ENCODE results near the gene FGD3. TPM values are rescaled to one million over a fixed set of nuclear protein-coding genes. Genes with fewer than 3 reads are reported as not detected.

The FGD3 gene
- total RNA-seq, 1 donor from 2014 or later = 0.26 TPM

DNA sequence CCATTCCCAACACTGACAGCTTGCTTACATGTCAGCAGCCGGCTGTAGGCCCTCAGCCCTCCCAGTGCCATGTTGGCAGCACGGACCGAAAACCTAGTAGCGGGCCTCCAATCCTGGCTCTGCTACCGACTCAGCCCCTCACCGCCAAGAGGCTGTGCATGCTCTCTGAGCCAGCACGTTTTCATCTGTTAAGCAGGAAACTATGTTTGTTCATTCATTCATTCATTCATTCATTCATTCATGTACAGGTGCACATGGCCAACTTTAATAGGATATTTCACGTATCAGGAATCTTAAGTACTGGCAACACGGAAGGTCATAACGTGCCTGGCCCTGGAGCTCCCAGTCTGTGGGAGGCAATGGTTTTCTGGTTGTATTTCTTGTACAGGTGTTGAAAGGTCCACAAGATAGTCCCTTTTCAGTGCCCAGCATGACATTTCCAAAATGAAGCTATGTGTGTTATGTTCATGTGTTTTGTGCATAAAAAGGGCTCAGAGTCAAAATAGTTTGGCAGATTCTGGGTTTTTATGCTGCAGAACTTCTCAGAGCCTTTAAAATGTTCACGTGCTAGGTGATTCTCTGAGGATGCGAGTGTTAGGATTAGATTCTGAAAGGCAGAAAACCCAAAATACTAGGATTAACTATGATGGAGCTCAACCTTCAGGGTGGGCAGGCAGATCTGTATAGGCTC lies 128.9 kb downstream of the FGD3 start:
- Histone ChIP-seq H3K36me3 (ENCODE audit: control insufficient read depth, insufficient read depth, low read length) (no peaks in the 10 kb centered on the region), H3K27me3 (ENCODE audit: control insufficient read depth, insufficient read depth, low read length) (no peaks in the 10 kb centered on the region), H3K4me3 (ENCODE audit: low read depth, low read length) (no peak overlapping the region)
- FAIRE-seq (no peak), DNase-seq (ENCODE audit: low read depth) (no peak)
- TF ChIP-seq CTCF (IDR thresholded peaks at IDR 0.05; ENCODE audit: insufficient read depth, low read length, severe bottlenecking) = no peak

GRCh38 chr9:93076792-93077128 lies 129.4 kb downstream of the FGD3 start:
- H3K27me3 ChIP-seq (ENCODE audit: control insufficient read depth, insufficient read depth, low read length) = no peaks in the 10 kb centered on the region
- H3K4me3 ChIP-seq (ENCODE audit: low read depth, low read length) = no peak overlapping the region
- H3K36me3 ChIP-seq (ENCODE audit: control insufficient read depth, insufficient read depth, low read length) = no peaks in the 10 kb centered on the region
- no peak for TF ChIP-seq CTCF (IDR thresholded peaks at IDR 0.05; ENCODE audit: insufficient read depth, low read length, severe bottlenecking)
- no peak for FAIRE-seq
- no peak for DNase-seq (ENCODE audit: low read depth)

DNA sequence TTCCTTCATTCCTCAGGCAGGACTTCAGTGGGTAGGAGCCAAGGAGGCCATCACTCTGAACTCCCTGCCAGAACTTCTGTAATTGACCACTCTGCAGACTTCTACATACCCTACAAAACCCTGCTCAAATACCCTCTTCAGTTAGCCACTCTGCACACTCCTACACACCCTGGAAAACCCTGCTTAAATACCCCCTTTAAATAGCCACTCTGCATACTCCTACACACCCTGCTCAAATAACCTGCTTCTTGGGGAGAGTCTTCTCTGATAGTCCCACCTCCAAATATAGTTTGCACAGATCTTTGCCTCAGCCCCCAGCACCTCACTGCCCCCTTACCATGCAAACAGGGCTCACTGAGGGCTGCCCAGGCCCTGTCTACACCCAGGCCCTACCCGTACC lies 130.0 kb downstream of the FGD3 start:
- no peak overlapping the region for H3K4me3 ChIP-seq (ENCODE audit: low read depth, low read length)
- no peaks in the 10 kb centered on the region for H3K36me3 ChIP-seq (ENCODE audit: control insufficient read depth, insufficient read depth, low read length)
- FAIRE-seq (no peak), DNase-seq (ENCODE audit: low read depth) (no peak)
- no peaks in the 10 kb centered on the region for H3K27me3 ChIP-seq (ENCODE audit: control insufficient read depth, insufficient read depth, low read length)
- TF ChIP-seq CTCF (IDR thresholded peaks at IDR 0.05; ENCODE audit: insufficient read depth, low read length, severe bottlenecking) = no peak

GRCh38 chr9:93077811-93078210 lies 130.5 kb downstream of the FGD3 start:
- DNase-seq (ENCODE audit: low read depth) = no peak
- no peak for TF ChIP-seq CTCF (IDR thresholded peaks at IDR 0.05; ENCODE audit: insufficient read depth, low read length, severe bottlenecking)
- Histone ChIP-seq H3K27me3 (ENCODE audit: control insufficient read depth, insufficient read depth, low read length) (no peaks in the 10 kb centered on the region), H3K4me3 (ENCODE audit: low read depth, low read length) (no peak overlapping the region), H3K36me3 (ENCODE audit: control insufficient read depth, insufficient read depth, low read length) (no peaks in the 10 kb centered on the region)
- FAIRE-seq = no peak

GRCh38 chr9:93079371-93079770 lies 132.0 kb downstream of the FGD3 start:
- no peak for DNase-seq (ENCODE audit: low read depth)

More at GRCh38 chr9:93079371-93079770, 132.0 kb downstream of the FGD3 start:
- no peak for FAIRE-seq
- no peaks in the 10 kb centered on the region for H3K27me3 ChIP-seq (ENCODE audit: control insufficient read depth, insufficient read depth, low read length)
- no peaks in the 10 kb centered on the region for H3K36me3 ChIP-seq (ENCODE audit: control insufficient read depth, insufficient read depth, low read length)
- TF ChIP-seq CTCF (IDR thresholded peaks at IDR 0.05; ENCODE audit: insufficient read depth, low read length, severe bottlenecking) = no peak
- no peak overlapping the region for H3K4me3 ChIP-seq (ENCODE audit: low read depth, low read length)

All from bronchial epithelial cell (primary cell).